ENCODE measurements around the gene PHGDH. TPM values are rescaled to one million over a fixed set of nuclear protein-coding genes. Genes with fewer than 3 reads are reported as not detected.
A peak's percentile ranks its signal among the peaks of the same experiment; 100 is the strongest.

The PHGDH gene
- total and polyA plus RNA-seq, 2 donors (not counting 3 experiments of a cell fraction or from before 2014, with no cell fraction given) = 37.9 to 120 TPM

DNA sequence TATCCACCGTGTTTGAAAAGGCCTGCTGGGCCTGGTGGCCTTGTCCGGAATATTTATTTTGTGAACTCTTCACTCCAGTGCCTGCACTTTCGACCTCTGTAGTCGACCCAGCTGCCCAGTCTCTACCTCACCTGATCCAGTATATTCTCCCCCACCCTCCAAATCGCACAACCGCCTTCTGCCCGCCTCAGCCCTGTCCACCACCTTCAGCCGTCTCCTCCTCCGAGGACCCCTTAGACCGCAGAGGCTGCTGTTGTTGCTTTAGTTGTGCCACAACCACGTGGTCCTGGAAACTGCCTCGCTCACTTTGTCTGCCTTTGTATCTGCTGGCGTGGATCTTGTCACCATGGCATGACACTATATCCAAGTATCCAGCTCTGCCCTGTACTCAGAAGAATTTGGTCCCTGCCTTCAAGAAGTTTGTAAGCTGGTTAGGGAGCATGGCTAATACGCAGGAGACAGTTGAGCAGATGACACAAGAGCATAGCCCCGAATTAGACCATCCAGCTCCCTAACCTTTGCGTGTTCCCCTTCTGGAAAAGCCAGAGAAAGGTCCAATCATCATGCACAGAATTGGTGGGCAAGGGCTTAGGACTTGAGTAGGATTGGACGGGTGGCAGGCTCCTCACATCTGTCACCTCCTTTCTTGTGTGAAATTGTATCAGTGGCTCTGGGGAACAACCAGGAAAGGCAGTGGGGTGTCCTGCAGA lies 1.5 kb downstream of the PHGDH start:
- peak overlapping the region in 2 of 3 experiments; percentile 60 to 69 for H3K4me3 ChIP-seq (replicated peaks in 1 of 3; ENCODE audit: insufficient read depth in 1 of 3, low read depth in 1 of 3, low read length in 3 of 3)
- no peak for FAIRE-seq
- CTCF ChIA-PET = interaction anchor here (1.0 to 2.8 kb wide), 6 partner anchors 11 to 102 kb away, joined by 3 to 40 read pairs (median 8); partner anchors contain the start of gene ZNF697
- POLR2A ChIA-PET = interaction anchor here (0.9 to 1.1 kb wide), 2 partner anchors 11 to 65 kb away, joined by 3 read pairs; partner anchors contain the start of gene ZNF697
- intact Hi-C loops (cut with micrococcal nuclease) = no loop called here
- dilution Hi-C loops (cut with MboI; ENCODE audit: extremely low pct_ligation_motif_present, low sequenced_read_pairs) = no loop called here
- H3K9me1 ChIP-seq (replicated peaks; ENCODE audit: control insufficient read depth, extremely low read depth, insufficient read depth, low read length) = no peaks in the 10 kb centered on the region
- no peaks in the 10 kb centered on the region for H3K36me3 ChIP-seq (ENCODE audit: control insufficient read depth in 2 of 2, extremely low read depth in 1 of 2, insufficient read depth in 2 of 2, low read length in 2 of 2)
- TF ChIP-seq POLR2AphosphoS5 (IDR thresholded peaks at IDR 0.05; ENCODE audit: insufficient read depth, low read depth, low read length) = no peak
- peaks cover 9% of the 10 kb centered on the region for H3K4me1 ChIP-seq (ENCODE audit: control insufficient read depth, extremely low read depth, insufficient read depth, low read length)
- peaks cover 6 to 15% of the 10 kb centered on the region in 2 experiments for H3K27me3 ChIP-seq (ENCODE audit: control insufficient read depth in 2 of 2, insufficient read depth in 2 of 2, low read length in 2 of 2)
- H3K4me2 ChIP-seq (ENCODE audit: insufficient read depth, low read length) = peak overlapping the region; percentile 74
- H3K79me2 ChIP-seq (ENCODE audit: control insufficient read depth, insufficient read depth, low read length) = peaks cover 24% of the 10 kb centered on the region
- peak overlapping the region; percentile 1 for H2AFZ ChIP-seq (ENCODE audit: low read depth, low read length)
- H4K20me1 ChIP-seq (replicated peaks; ENCODE audit: control insufficient read depth, extremely low read depth, insufficient read depth, low read length) = no peaks in the 10 kb centered on the region
- no peaks in the 10 kb centered on the region for H3K9me3 ChIP-seq (replicated peaks; ENCODE audit: control insufficient read depth, insufficient read depth, low read length)
- no peak for DNase-seq (ENCODE audit: low read depth, low spot score)
- H3K27ac ChIP-seq (ENCODE audit: insufficient read depth, low read depth, low read length) = peak overlapping the region; percentile 51
- H3K9ac ChIP-seq (replicated peaks; ENCODE audit: extremely low read depth, insufficient read depth, low read length) = peak overlapping the region; percentile 74
- BruUV-seq (replicated peaks) = TSS peak; percentile 75

DNA sequence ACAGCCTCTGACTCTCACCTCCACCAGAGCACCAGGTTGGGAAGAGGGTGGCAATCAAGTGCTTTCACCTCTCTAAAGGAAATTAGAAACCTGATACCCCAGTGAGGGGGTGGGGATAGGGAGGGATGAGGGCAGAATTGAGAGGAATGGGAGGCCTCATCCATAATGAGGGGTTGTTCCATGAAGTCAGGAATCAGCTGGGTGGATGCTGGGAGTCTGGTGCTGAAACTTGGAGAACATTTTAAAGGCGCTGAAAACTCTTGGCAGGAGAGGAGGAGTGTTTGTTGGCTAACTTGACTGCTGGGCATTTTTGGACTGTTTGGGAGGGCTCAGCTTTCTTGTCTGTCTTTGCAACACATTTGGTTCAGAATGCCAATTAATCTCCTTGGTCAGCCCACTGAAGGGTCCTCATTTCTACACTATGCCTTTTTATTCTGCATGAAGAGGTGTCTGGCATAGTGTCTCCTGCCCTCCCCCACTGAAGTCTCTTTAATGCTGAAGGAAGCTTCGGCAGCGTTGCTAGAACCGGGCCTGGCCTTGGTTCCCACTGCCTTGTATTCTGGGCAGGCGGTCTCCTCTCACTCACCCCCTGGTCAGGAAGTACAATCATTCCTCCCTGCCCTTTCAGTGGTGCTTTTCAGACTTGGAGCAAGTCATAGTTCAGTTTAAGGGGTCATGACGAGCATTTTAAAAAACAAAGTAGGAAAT lies 2.2 kb downstream of the PHGDH start:
- H3K4me2 ChIP-seq (ENCODE audit: insufficient read depth, low read length) = no peak overlapping the region
- H3K4me1 ChIP-seq (ENCODE audit: control insufficient read depth, extremely low read depth, insufficient read depth, low read length) = peaks cover 9% of the 10 kb centered on the region
- no peaks in the 10 kb centered on the region for H3K9me1 ChIP-seq (replicated peaks; ENCODE audit: control insufficient read depth, extremely low read depth, insufficient read depth, low read length)
- no peak overlapping the region for H3K9ac ChIP-seq (replicated peaks; ENCODE audit: extremely low read depth, insufficient read depth, low read length)
- DNase-seq (ENCODE audit: low read depth, low spot score) (no peak), FAIRE-seq (no peak)
- no TSS peak for BruUV-seq (replicated peaks)
- intact Hi-C loops (cut with micrococcal nuclease) (no loop called here), dilution Hi-C loops (cut with MboI; ENCODE audit: extremely low pct_ligation_motif_present, low sequenced_read_pairs) (no loop called here)
- no peaks in the 10 kb centered on the region for H3K36me3 ChIP-seq (ENCODE audit: control insufficient read depth in 2 of 2, extremely low read depth in 1 of 2, insufficient read depth in 2 of 2, low read length in 2 of 2)
- no peaks in the 10 kb centered on the region for H4K20me1 ChIP-seq (replicated peaks; ENCODE audit: control insufficient read depth, extremely low read depth, insufficient read depth, low read length)
- ChIA-PET CTCF (interaction anchor here (1.0 to 2.8 kb wide), 5 partner anchors 11 to 38 kb away, joined by 3 to 40 read pairs (median 3); no protein-coding TSS in a partner anchor), POLR2A (interaction anchor here (0.9 kb wide), 1 partner anchor 10 kb away, joined by 3 read pairs; no protein-coding TSS in a partner anchor)
- peaks cover 24% of the 10 kb centered on the region for H3K79me2 ChIP-seq (ENCODE audit: control insufficient read depth, insufficient read depth, low read length)
- TF ChIP-seq POLR2A (IDR thresholded peaks at IDR 0.05; ENCODE audit: low read depth, low read length) (no peak), JUN (IDR thresholded peaks at IDR 0.05; ENCODE audit: borderline replicate concordance, insufficient read depth, insufficient read length, low read depth) (no peak), POLR2AphosphoS5 (IDR thresholded peaks at IDR 0.05; ENCODE audit: insufficient read depth, low read depth, low read length) (no peak), FOS (IDR thresholded peaks at IDR 0.05; ENCODE audit: borderline replicate concordance, insufficient read depth, low read length) (no peak)
- TF ChIP-seq, protein P1, sequence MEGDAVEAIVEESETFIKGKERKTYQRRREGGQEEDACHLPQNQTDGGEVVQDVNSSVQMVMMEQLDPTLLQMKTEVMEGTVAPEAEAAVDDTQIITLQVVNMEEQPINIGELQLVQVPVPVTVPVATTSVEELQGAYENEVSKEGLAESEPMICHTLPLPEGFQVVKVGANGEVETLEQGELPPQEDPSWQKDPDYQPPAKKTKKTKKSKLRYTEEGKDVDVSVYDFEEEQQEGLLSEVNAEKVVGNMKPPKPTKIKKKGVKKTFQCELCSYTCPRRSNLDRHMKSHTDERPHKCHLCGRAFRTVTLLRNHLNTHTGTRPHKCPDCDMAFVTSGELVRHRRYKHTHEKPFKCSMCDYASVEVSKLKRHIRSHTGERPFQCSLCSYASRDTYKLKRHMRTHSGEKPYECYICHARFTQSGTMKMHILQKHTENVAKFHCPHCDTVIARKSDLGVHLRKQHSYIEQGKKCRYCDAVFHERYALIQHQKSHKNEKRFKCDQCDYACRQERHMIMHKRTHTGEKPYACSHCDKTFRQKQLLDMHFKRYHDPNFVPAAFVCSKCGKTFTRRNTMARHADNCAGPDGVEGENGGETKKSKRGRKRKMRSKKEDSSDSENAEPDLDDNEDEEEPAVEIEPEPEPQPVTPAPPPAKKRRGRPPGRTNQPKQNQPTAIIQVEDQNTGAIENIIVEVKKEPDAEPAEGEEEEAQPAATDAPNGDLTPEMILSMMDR (IDR thresholded peaks at IDR 0.05; ENCODE audit: extremely low read depth in 1 of 2, insufficient read depth in 1 of 2, low read depth in 1 of 2, low read length in 2 of 2) = no peak
- H3K4me3 ChIP-seq (replicated peaks in 1 of 3; ENCODE audit: insufficient read depth in 1 of 3, low read depth in 1 of 3, low read length in 3 of 3) = peak overlapping the region in 1 of 3 experiments; percentile 60
- no peak overlapping the region for H2AFZ ChIP-seq (ENCODE audit: low read depth, low read length)
- H3K27me3 ChIP-seq (ENCODE audit: control insufficient read depth in 2 of 2, insufficient read depth in 2 of 2, low read length in 2 of 2) = peaks cover 2 to 9% of the 10 kb centered on the region in 2 experiments
- H3K27ac ChIP-seq (ENCODE audit: insufficient read depth, low read depth, low read length) = no peak overlapping the region
- no peaks in the 10 kb centered on the region for H3K9me3 ChIP-seq (replicated peaks; ENCODE audit: control insufficient read depth, insufficient read depth, low read length)
